ENCODE data around the gene NR6A1. TPM values are rescaled to one million over a fixed set of nuclear protein-coding genes. Genes with fewer than 3 reads are reported as not detected.

NR6A1 gene
- total and polyA plus RNA-seq, 2 experiments from 2014 or later: 44.2 to 139 TPM

DNA sequence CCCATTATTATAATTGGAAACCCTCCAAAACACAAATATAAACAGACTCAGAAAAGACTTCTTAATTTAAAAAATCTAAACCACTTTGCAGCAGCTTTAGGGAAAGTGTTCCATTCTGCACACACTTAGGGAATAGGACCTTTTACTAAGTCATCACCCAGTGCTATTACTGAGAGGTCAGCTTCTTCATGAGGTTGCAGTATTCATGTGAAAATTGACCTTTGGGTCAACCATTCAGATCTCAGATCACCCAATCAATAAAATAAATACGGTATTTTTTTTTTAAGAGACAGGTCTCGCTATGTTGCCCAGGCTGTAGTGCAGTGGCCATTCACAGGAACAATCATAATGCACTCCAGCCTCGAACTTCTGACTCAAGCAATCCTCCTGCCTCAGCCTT, 21.8 kb downstream of the NR6A1 start (continued):
- TF ChIP-seq, protein P1, sequence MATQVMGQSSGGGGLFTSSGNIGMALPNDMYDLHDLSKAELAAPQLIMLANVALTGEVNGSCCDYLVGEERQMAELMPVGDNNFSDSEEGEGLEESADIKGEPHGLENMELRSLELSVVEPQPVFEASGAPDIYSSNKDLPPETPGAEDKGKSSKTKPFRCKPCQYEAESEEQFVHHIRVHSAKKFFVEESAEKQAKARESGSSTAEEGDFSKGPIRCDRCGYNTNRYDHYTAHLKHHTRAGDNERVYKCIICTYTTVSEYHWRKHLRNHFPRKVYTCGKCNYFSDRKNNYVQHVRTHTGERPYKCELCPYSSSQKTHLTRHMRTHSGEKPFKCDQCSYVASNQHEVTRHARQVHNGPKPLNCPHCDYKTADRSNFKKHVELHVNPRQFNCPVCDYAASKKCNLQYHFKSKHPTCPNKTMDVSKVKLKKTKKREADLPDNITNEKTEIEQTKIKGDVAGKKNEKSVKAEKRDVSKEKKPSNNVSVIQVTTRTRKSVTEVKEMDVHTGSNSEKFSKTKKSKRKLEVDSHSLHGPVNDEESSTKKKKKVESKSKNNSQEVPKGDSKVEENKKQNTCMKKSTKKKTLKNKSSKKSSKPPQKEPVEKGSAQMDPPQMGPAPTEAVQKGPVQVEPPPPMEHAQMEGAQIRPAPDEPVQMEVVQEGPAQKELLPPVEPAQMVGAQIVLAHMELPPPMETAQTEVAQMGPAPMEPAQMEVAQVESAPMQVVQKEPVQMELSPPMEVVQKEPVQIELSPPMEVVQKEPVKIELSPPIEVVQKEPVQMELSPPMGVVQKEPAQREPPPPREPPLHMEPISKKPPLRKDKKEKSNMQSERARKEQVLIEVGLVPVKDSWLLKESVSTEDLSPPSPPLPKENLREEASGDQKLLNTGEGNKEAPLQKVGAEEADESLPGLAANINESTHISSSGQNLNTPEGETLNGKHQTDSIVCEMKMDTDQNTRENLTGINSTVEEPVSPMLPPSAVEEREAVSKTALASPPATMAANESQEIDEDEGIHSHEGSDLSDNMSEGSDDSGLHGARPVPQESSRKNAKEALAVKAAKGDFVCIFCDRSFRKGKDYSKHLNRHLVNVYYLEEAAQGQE (IDR thresholded peaks at IDR 0.05; ENCODE audit: unreplicated experiment): no peak
- TF ChIP-seq NANOG (IDR thresholded peaks at IDR 0.05; ENCODE audit: borderline replicate concordance) (no peak), EZH2 (IDR thresholded peaks at IDR 0.05; ENCODE audit: low read depth, unreplicated experiment) (no peak)
- TF ChIP-seq, protein P2, sequence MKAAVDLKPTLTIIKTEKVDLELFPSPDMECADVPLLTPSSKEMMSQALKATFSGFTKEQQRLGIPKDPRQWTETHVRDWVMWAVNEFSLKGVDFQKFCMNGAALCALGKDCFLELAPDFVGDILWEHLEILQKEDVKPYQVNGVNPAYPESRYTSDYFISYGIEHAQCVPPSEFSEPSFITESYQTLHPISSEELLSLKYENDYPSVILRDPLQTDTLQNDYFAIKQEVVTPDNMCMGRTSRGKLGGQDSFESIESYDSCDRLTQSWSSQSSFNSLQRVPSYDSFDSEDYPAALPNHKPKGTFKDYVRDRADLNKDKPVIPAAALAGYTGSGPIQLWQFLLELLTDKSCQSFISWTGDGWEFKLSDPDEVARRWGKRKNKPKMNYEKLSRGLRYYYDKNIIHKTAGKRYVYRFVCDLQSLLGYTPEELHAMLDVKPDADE (IDR thresholded peaks at IDR 0.05): no peak

DNA sequence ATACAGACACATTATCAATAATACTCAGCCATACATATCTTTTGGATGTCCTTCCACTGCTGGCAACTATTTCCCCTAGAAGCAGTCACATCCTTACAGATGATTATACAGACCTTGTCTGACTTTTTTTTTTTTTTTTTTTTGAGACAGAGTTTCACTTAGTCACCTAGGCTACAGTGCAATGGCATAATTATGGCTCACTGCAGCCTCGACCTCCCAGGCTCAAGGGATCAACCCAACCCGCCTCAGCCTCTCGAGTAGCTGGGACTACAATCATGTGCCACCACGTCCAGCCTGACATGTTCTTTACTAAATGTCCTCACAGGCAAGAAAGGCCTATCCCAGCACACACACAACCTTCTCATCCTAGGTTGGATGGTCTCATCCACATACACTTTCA, 24.0 kb downstream of the NR6A1 start:
- Histone ChIP-seq H3K4me2 (no peak overlapping the region), H2AFZ (no peak overlapping the region), H3K9me2 (ENCODE audit: insufficient read depth) (no peaks in the 10 kb centered on the region), H3F3A (replicated peaks; ENCODE audit: low read depth) (no peaks in the 10 kb centered on the region), H3K4me3 (no peak overlapping the region), H3K4me1 (ENCODE audit: insufficient read depth) (peaks cover 5% of the 10 kb centered on the region; the same call in 1 of the 2 replicates), H3K79me2 (replicated peaks; ENCODE audit: insufficient read depth) (peaks cover 93% of the 10 kb centered on the region), H3K27ac (ENCODE audit: low read depth) (no peak overlapping the region), H4K20me1 (replicated peaks; ENCODE audit: insufficient read depth) (peaks cover 10% of the 10 kb centered on the region), H3K27me3 (ENCODE audit: insufficient read depth) (no peaks in the 10 kb centered on the region), H3K36me3 (ENCODE audit: insufficient read depth) (no peaks in the 10 kb centered on the region)
- no peaks in the 10 kb centered on the region for H3K36me3 Mint-ChIP-seq (ENCODE audit: low read depth)
- H3K4me3 Mint-ChIP-seq: no peak overlapping the region
- peaks cover 2% of the 10 kb centered on the region for H3K27me3 Mint-ChIP-seq (ENCODE audit: insufficient read depth, low read depth, poor library complexity)
- no peak for ATAC-seq
- DNase-seq (ENCODE audit: low spot score): no peak
- H3K4me1 Mint-ChIP-seq: peaks cover 47% of the 10 kb centered on the region
- H3K27ac Mint-ChIP-seq: no peak overlapping the region
- H3K9me3 Mint-ChIP-seq: no peaks in the 10 kb centered on the region
- TF ChIP-seq CREB1 (CRISPR knock-in tag; IDR thresholded peaks at IDR 0.05; ENCODE audit: low read depth) (no peak), EZH2phosphoT487 (IDR thresholded peaks at IDR 0.05; ENCODE audit: unreplicated experiment) (no peak), ZNF114 (CRISPR knock-in tag; IDR thresholded peaks at IDR 0.05) (no peak), ZNF331 (CRISPR knock-in tag; IDR thresholded peaks at IDR 0.05; ENCODE audit: low read depth) (no peak), STAT1 (IDR thresholded peaks at IDR 0.05; ENCODE audit: unreplicated experiment) (no peak), JUNB (IDR thresholded peaks at IDR 0.05; ENCODE audit: unreplicated experiment) (no peak)
- TF ChIP-seq, protein P3, sequence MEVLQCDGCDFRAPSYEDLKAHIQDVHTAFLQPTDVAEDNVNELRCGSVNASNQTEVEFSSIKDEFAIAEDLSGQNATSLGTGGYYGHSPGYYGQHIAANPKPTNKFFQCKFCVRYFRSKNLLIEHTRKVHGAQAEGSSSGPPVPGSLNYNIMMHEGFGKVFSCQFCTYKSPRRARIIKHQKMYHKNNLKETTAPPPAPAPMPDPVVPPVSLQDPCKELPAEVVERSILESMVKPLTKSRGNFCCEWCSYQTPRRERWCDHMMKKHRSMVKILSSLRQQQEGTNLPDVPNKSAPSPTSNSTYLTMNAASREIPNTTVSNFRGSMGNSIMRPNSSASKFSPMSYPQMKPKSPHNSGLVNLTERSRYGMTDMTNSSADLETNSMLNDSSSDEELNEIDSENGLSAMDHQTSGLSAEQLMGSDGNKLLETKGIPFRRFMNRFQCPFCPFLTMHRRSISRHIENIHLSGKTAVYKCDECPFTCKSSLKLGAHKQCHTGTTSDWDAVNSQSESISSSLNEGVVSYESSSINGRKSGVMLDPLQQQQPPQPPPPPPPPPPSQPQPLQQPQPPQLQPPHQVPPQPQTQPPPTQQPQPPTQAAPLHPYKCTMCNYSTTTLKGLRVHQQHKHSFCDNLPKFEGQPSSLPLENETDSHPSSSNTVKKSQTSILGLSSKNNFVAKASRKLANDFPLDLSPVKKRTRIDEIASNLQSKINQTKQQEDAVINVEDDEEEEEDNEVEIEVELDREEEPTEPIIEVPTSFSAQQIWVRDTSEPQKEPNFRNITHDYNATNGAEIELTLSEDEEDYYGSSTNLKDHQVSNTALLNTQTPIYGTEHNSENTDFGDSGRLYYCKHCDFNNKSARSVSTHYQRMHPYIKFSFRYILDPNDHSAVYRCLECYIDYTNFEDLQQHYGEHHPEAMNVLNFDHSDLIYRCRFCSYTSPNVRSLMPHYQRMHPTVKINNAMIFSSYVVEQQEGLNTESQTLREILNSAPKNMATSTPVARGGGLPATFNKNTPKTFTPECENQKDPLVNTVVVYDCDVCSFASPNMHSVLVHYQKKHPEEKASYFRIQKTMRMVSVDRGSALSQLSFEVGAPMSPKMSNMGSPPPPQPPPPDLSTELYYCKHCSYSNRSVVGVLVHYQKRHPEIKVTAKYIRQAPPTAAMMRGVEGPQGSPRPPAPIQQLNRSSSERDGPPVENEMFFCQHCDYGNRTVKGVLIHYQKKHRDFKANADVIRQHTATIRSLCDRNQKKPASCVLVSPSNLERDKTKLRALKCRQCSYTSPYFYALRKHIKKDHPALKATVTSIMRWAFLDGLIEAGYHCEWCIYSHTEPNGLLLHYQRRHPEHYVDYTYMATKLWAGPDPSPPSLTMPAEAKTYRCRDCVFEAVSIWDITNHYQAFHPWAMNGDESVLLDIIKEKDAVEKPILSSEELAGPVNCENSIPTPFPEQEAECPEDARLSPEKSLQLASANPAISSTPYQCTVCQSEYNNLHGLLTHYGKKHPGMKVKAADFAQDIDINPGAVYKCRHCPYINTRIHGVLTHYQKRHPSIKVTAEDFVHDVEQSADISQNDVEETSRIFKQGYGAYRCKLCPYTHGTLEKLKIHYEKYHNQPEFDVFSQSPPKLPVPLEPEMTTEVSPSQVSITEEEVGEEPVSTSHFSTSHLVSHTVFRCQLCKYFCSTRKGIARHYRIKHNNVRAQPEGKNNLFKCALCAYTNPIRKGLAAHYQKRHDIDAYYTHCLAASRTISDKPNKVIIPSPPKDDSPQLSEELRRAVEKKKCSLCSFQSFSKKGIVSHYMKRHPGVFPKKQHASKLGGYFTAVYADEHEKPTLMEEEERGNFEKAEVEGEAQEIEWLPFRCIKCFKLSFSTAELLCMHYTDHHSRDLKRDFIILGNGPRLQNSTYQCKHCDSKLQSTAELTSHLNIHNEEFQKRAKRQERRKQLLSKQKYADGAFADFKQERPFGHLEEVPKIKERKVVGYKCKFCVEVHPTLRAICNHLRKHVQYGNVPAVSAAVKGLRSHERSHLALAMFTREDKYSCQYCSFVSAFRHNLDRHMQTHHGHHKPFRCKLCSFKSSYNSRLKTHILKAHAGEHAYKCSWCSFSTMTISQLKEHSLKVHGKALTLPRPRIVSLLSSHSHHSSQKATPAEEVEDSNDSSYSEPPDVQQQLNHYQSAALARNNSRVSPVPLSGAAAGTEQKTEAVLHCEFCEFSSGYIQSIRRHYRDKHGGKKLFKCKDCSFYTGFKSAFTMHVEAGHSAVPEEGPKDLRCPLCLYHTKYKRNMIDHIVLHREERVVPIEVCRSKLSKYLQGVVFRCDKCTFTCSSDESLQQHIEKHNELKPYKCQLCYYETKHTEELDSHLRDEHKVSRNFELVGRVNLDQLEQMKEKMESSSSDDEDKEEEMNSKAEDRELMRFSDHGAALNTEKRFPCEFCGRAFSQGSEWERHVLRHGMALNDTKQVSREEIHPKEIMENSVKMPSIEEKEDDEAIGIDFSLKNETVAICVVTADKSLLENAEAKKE (CRISPR knock-in tag; IDR thresholded peaks at IDR 0.05): no peak
- TF ChIP-seq, protein P2 (IDR thresholded peaks at IDR 0.05): no peak
- TF ChIP-seq, protein P4, sequence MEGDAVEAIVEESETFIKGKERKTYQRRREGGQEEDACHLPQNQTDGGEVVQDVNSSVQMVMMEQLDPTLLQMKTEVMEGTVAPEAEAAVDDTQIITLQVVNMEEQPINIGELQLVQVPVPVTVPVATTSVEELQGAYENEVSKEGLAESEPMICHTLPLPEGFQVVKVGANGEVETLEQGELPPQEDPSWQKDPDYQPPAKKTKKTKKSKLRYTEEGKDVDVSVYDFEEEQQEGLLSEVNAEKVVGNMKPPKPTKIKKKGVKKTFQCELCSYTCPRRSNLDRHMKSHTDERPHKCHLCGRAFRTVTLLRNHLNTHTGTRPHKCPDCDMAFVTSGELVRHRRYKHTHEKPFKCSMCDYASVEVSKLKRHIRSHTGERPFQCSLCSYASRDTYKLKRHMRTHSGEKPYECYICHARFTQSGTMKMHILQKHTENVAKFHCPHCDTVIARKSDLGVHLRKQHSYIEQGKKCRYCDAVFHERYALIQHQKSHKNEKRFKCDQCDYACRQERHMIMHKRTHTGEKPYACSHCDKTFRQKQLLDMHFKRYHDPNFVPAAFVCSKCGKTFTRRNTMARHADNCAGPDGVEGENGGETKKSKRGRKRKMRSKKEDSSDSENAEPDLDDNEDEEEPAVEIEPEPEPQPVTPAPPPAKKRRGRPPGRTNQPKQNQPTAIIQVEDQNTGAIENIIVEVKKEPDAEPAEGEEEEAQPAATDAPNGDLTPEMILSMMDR (conservative IDR thresholded peaks at IDR 0.05; ENCODE audit: low read depth in 2 of 2): no peak
